Type B pancreatic cell (in vitro differentiated cells): Measurements from ENCODE around the gene SCFD2. TPM values are rescaled to one million over a fixed set of nuclear protein-coding genes. Genes with fewer than 3 reads are reported as not detected.

Source experiments
- DNase-seq: peaks from one replicate; pipeline ENCODE4 v3.0.0; 2021; ENCODE audit warnings: mixed read lengths; ENCODE audit not compliant: unreplicated experiment; ENCODE audit errors: extremely low spot score
- H3K27ac Mint-ChIP-seq: 2 replicates; pipeline ENCODE4 v1.8.0; 2021; ENCODE audit warnings: mild to moderate bottlenecking, mixed read lengths
- H3K27me3 Mint-ChIP-seq: 2 replicates; pipeline ENCODE4 v1.8.0; 2021; ENCODE audit warnings: mixed read lengths
- H3K36me3 Mint-ChIP-seq: 2 replicates; pipeline ENCODE4 v1.8.0; 2021; ENCODE audit warnings: mixed read lengths
- H3K4me1 Mint-ChIP-seq: one replicate; pipeline ENCODE4 v1.8.0; 2021; ENCODE audit warnings: mixed read lengths; ENCODE audit not compliant: unreplicated experiment
- H3K4me3 Mint-ChIP-seq: 2 replicates; pipeline ENCODE4 v1.8.0; 2021; ENCODE audit warnings: mild to moderate bottlenecking, mixed read lengths
- H3K9me3 Mint-ChIP-seq: 2 replicates; pipeline ENCODE4 v1.8.0; 2021; ENCODE audit warnings: mixed read lengths
- total RNA-seq: library from RNA; stranded (reverse); gene quantifications from 2 replicates; pipeline ENCODE4 v1.2.1, GENCODE V29; 2021; ENCODE audit warnings: low replicate concordance
- TF ChIP-seq, protein P1 (sequence below): fragments of 200-600 bp; sonication (generic); conservative IDR thresholded peaks from 2 replicates; pipeline ENCODE4 v1.5.0; 2021; ENCODE audit warnings: antibody characterized with exemption, mild to moderate bottlenecking

Gene SCFD2
- total RNA-seq, 1 donor from 2014 or later: 11.2 TPM

GRCh38 chr4:53376900-53377299, 11.0 kb upstream of the SCFD2 start:
- Mint-ChIP-seq H3K4me1 (peaks cover 27% of the 10 kb centered on the region), H3K27me3 (peaks cover 12% of the 10 kb centered on the region), H3K4me3 (peak overlapping the region; percentile 95), H3K36me3 (peaks cover 8% of the 10 kb centered on the region), H3K9me3 (no peaks in the 10 kb centered on the region), H3K27ac (peak overlapping the region; percentile 89)
- DNase-seq: no peak
- TF ChIP-seq, protein P1, sequence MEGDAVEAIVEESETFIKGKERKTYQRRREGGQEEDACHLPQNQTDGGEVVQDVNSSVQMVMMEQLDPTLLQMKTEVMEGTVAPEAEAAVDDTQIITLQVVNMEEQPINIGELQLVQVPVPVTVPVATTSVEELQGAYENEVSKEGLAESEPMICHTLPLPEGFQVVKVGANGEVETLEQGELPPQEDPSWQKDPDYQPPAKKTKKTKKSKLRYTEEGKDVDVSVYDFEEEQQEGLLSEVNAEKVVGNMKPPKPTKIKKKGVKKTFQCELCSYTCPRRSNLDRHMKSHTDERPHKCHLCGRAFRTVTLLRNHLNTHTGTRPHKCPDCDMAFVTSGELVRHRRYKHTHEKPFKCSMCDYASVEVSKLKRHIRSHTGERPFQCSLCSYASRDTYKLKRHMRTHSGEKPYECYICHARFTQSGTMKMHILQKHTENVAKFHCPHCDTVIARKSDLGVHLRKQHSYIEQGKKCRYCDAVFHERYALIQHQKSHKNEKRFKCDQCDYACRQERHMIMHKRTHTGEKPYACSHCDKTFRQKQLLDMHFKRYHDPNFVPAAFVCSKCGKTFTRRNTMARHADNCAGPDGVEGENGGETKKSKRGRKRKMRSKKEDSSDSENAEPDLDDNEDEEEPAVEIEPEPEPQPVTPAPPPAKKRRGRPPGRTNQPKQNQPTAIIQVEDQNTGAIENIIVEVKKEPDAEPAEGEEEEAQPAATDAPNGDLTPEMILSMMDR: no peak

DNA sequence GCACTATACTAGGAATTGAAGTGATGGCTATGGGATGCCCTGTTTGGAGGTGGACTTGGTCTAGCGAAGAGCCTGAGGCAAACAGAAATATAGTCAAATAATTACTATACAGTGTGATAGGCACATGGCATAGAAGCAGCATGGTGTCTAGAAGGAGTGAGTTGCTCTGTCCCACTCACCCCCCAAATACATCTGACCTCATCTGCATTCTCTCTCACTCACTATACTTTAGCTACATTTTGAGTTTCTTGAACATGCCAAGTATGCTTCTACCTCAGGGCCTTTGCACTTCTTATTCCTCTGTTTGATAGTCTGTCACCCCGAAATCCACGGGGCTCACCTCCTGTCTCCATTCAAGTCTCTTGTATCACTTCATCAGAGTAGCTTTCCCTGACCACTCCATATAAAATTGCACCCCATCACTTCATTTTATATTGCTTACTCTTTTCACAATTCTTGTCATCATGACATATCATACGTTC, 9.0 kb upstream of the SCFD2 start:
- TF ChIP-seq, protein P1: no peak
- Mint-ChIP-seq H3K27me3 (peaks cover 25% of the 10 kb centered on the region), H3K36me3 (peaks cover 4% of the 10 kb centered on the region), H3K9me3 (no peaks in the 10 kb centered on the region), H3K27ac (no peak overlapping the region), H3K4me3 (no peak overlapping the region), H3K4me1 (peaks cover 15% of the 10 kb centered on the region)
- DNase-seq: no peak

DNA sequence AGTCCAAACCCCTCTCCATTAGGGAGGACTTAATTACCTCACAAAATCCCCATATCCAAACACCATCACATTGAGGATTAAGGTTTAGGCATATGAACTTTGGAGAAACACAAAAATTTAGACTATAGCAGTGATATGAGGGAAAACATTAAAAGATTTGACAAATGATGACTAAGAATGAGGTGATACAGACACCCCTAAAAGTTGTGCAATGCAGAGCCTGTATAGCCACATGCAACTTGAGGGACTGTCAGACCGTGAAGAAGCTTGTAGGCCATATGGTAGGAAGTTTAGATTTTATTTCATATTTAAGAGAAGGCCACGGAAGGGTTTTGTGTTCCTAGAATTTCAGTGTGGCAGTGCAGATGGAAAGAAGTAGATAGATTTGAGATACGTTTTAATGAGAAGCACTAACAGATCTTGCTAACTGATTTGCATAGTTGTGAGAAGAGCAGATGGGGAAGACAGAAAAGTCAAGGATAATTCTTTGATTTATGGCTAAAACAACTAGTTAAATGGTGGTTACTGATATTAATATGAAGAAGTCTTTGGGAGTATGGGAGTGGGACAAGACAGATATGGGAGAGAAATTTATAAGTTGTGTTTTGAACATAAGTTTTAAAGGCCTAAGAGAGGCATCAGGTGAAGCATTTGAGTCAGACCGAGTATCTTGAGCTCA, 6.1 kb upstream of the SCFD2 start:
- Mint-ChIP-seq H3K4me3 (no peak overlapping the region), H3K4me1 (peaks cover 5% of the 10 kb centered on the region), H3K27ac (no peak overlapping the region), H3K9me3 (no peaks in the 10 kb centered on the region), H3K36me3 (no peaks in the 10 kb centered on the region), H3K27me3 (peaks cover 48% of the 10 kb centered on the region)
- DNase-seq: no peak
- TF ChIP-seq, protein P1: no peak

DNA sequence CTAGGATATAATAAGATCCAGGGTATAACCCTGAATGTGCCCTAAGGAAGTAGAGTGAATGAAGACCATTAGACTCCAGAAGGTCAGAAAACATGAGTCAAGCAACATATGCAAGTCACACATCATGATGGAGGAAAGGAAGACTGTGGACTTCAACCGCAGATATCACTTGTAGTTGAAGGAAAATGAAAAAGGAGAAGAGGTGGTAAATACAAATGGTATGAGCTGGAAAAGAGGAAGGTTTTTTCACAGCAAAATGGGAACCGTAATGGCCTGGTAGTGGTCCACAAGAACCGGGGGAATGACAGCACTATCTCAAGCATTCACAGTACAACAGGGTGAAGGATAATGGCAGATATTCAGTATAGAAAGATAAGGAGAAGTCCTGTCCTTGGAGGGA, 5.2 kb upstream of the SCFD2 start:
- Mint-ChIP-seq H3K4me1 (peaks cover 7% of the 10 kb centered on the region), H3K4me3 (no peak overlapping the region), H3K9me3 (no peaks in the 10 kb centered on the region), H3K27ac (no peak overlapping the region), H3K27me3 (peaks cover 49% of the 10 kb centered on the region), H3K36me3 (no peaks in the 10 kb centered on the region)
- DNase-seq: no peak
- TF ChIP-seq, protein P1: no peak

DNA sequence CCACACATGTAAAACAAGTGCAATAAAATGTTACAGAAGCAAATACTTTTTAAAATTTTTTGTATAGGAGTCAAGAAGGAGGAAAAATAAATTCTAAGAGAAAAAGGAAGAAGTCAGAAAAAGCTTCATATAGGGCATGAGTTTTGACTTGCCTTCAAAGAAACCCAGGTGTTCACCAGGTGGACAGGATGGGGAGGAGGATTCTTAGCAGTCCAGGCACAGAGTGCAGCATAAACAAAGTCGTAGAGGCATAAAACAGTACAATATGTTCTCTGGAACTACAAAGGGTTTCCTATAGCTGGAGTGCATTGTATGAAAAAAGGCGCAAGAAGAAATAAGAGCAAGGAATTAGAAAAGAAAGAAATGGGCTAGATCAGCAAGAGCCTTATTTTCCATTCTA, 1.9 kb upstream of the SCFD2 start:
- Mint-ChIP-seq H3K27ac (no peak overlapping the region), H3K4me1 (peaks cover 18% of the 10 kb centered on the region), H3K9me3 (no peaks in the 10 kb centered on the region), H3K27me3 (peaks cover 45% of the 10 kb centered on the region), H3K36me3 (no peaks in the 10 kb centered on the region), H3K4me3 (no peak overlapping the region)
- DNase-seq: no peak
- TF ChIP-seq, protein P1: no peak
